Left ventricle myocardium inferior (tissue), 1 donor: Measurements from ENCODE around the gene SEZ6. TPM values are rescaled to one million over a fixed set of nuclear protein-coding genes. Genes with fewer than 3 reads are reported as not detected.

ENCODE experiments used
- DNase-seq: peaks from one replicate; pipeline ENCODE4 v3.0.0-alpha.2; 2020
- H3K27ac ChIP-seq: fragments of 200-600 bp; replicated peaks from 2 replicates; pipeline ENCODE4 v1.8.0; 2021
- H3K27me3 ChIP-seq: fragments of 200-600 bp; 2 replicates; pipeline ENCODE4 v1.8.0; 2021; ENCODE audit warnings: low read depth
- H3K36me3 ChIP-seq: fragments of 200-600 bp; 2 replicates; pipeline ENCODE4 v1.8.0; 2021
- H3K4me1 ChIP-seq: fragments of 200-600 bp; 2 replicates; pipeline ENCODE4 v1.8.0; 2021
- H3K4me3 ChIP-seq: fragments of 200-600 bp; 2 replicates; pipeline ENCODE4 v1.8.0; 2021; ENCODE audit warnings: mild to moderate bottlenecking, moderate library complexity
- H3K9me3 ChIP-seq: fragments of 200-600 bp; replicated peaks from 2 replicates; pipeline ENCODE4 v1.8.0; 2021
- CTCF ChIP-seq: fragments of 200-600 bp; IDR thresholded peaks from 2 replicates; pipeline ENCODE4 v1.8.0; 2021; ENCODE audit warnings: antibody characterized with exemption, mild to moderate bottlenecking, borderline replicate concordance
- intact Hi-C: fragments of 100-400 bp; cut with micrococcal nuclease; formaldehyde crosslinking; loops from one replicate; pipeline ENCODE4 v1.11.0; 2022
- total RNA-seq: library from RNA; stranded (reverse); fragmentation: NEBNext Ultra II Directional; extraction: Animal tissue kit (Norgen Biotek cat#: 25700); gene quantifications from one replicate; pipeline ENCODE4 v1.2.1, GENCODE V29; 2021
- donor health status: DM: no; HTN: yes; CAD: no; lungs with severe emphysema.

SEZ6 gene
- total RNA-seq, 1 donor from 2014 or later: not detected

GRCh38 chr17:29039764-29040598 is 34.1 kb upstream of the SEZ6 start:
- H3K4me1 ChIP-seq: peaks cover 9% of the 10 kb centered on the region
- intact Hi-C loops: no loop called here
- H3K9me3 ChIP-seq: peaks cover 4% of the 10 kb centered on the region
- H3K4me3 ChIP-seq: no peak overlapping the region
- no peaks in the 10 kb centered on the region for H3K36me3 ChIP-seq
- peaks cover 40% of the 10 kb centered on the region for H3K27me3 ChIP-seq
- no peak for TF ChIP-seq CTCF
- H3K27ac ChIP-seq: no peak overlapping the region
- no peak for DNase-seq

- H3K4me3 ChIP-seq: no peak overlapping the region
- H3K4me1 ChIP-seq: peaks cover 9% of the 10 kb centered on the region
- no peak for DNase-seq
- intact Hi-C loops: no loop called here
- no peak for TF ChIP-seq CTCF
- H3K27ac ChIP-seq: no peak overlapping the region
- no peaks in the 10 kb centered on the region for H3K36me3 ChIP-seq
- H3K9me3 ChIP-seq: peaks cover 19% of the 10 kb centered on the region
- H3K27me3 ChIP-seq: peaks cover 55% of the 10 kb centered on the region
Measured at GRCh38 chr17:29038085-29038795, 32.4 kb upstream of the SEZ6 start.

GRCh38 chr17:29037739-29038084 is 31.9 kb upstream of the SEZ6 start:
- no peaks in the 10 kb centered on the region for H3K36me3 ChIP-seq
- no peak for TF ChIP-seq CTCF
- H3K4me3 ChIP-seq: no peak overlapping the region
- peaks cover 61% of the 10 kb centered on the region for H3K27me3 ChIP-seq
- peaks cover 4% of the 10 kb centered on the region for H3K4me1 ChIP-seq
- no peak overlapping the region for H3K27ac ChIP-seq
- peaks cover 19% of the 10 kb centered on the region for H3K9me3 ChIP-seq
- no peak for DNase-seq
- intact Hi-C loops: no loop called here

- no peak overlapping the region for H3K27ac ChIP-seq
- H3K4me1 ChIP-seq: no peaks in the 10 kb centered on the region
- TF ChIP-seq CTCF: no peak
- no peak for DNase-seq
- H3K4me3 ChIP-seq: no peak overlapping the region
- peaks cover 19% of the 10 kb centered on the region for H3K9me3 ChIP-seq
- intact Hi-C loops: no loop called here
- H3K36me3 ChIP-seq: no peaks in the 10 kb centered on the region
- peaks cover 72% of the 10 kb centered on the region for H3K27me3 ChIP-seq
Measured at GRCh38 chr17:29036584-29036983, 30.8 kb upstream of the SEZ6 start.

- H3K4me3 ChIP-seq: no peak overlapping the region
- intact Hi-C loops: no loop called here
Measured at GRCh38 chr17:29034510-29034909, 28.7 kb upstream of the SEZ6 start.

More at GRCh38 chr17:29034510-29034909, 28.7 kb upstream of the SEZ6 start:
- no peak for TF ChIP-seq CTCF
- Histone ChIP-seq H3K4me1 (no peaks in the 10 kb centered on the region), H3K36me3 (no peaks in the 10 kb centered on the region), H3K27ac (no peak overlapping the region), H3K27me3 (peaks cover 85% of the 10 kb centered on the region), H3K9me3 (peaks cover 19% of the 10 kb centered on the region)
- DNase-seq: no peak
